ENCODE results near the gene ENO1.

GRCh38 chr1:8813016-8813763, 65.3 kb downstream of the ENO1 start:
- TF ChIP-seq CTCF (IDR thresholded peaks at IDR 0.05) (no peak), POLR2AphosphoS5 (IDR thresholded peaks at IDR 0.05) (peak in 1 of 3 donors; percentile 28), EP300 (IDR thresholded peaks at IDR 0.05; ENCODE audit: low read depth) (no peak), POLR2A (IDR thresholded peaks at IDR 0.05) (no peak)
